SK-N-SH treated with all-trans-retinoic acid at 6 μM for 48 hours (cell line): ENCODE results near the gene CASS4.

ENCODE experiments used
- ATAC-seq: fragments of 200-7000 bp; cut with Tn5 transposase; 3 replicates; pipeline ENCODE4 v1.9.1; 2020; ENCODE audit warnings: mild to moderate bottlenecking, moderate library complexity
- ARNTL ChIP-seq: fragments of 450-650 bp; formaldehyde crosslinking; IDR thresholded peaks from 2 replicates; pipeline ENCODE4 v1.5.0; 2020; ENCODE audit warnings: low read depth, mild to moderate bottlenecking, moderate library complexity, borderline replicate concordance
- BACH2 ChIP-seq: fragments of 250-450 bp; sonication (Bioruptor Pico); IDR thresholded peaks from 2 replicates; pipeline ENCODE4 v1.9.0; 2021; ENCODE audit warnings: mild to moderate bottlenecking, borderline replicate concordance
- CREB5 ChIP-seq: fragments of 250-450 bp; sonication (Bioruptor Pico); IDR thresholded peaks from 2 replicates; pipeline ENCODE4 v1.5.1; 2020; ENCODE audit warnings: low read depth, mild to moderate bottlenecking, moderate library complexity
- CSDC2 ChIP-seq: fragments of 250-450 bp; sonication (Bioruptor Pico); IDR thresholded peaks from 2 replicates; pipeline ENCODE4 v1.5.0; 2020; ENCODE audit warnings: mild to moderate bottlenecking, moderate library complexity
- CSRNP3 ChIP-seq: fragments of 250-450 bp; sonication (Bioruptor Pico); IDR thresholded peaks from 2 replicates; pipeline ENCODE4 v1.5.1; 2021; ENCODE audit warnings: mild to moderate bottlenecking, moderate library complexity
- GLIS3 ChIP-seq: fragments of 250-450 bp; sonication (Bioruptor Pico); IDR thresholded peaks from 2 replicates; pipeline ENCODE4 v1.5.0; 2020; ENCODE audit warnings: mild to moderate bottlenecking, moderate library complexity
- ISL1 ChIP-seq: fragments of 250-450 bp; sonication (Bioruptor Pico); IDR thresholded peaks from 2 replicates; pipeline ENCODE4 v2.1.2; 2022; ENCODE audit warnings: mild to moderate bottlenecking, moderate library complexity
- OSR1 ChIP-seq: fragments of 250-450 bp; sonication (Bioruptor Pico); IDR thresholded peaks from 2 replicates; pipeline ENCODE4 v1.8.0; 2022; ENCODE audit warnings: moderate library complexity, mild to moderate bottlenecking, inconsistent platforms
- PATZ1 ChIP-seq: fragments of 250-450 bp; sonication (Bioruptor Pico); IDR thresholded peaks from 2 replicates; pipeline ENCODE4 v1.8.0; 2020; ENCODE audit warnings: mild to moderate bottlenecking, moderate library complexity, borderline replicate concordance
- POU6F1 ChIP-seq: fragments of 250-450 bp; sonication (Bioruptor Pico); IDR thresholded peaks from 2 replicates; pipeline ENCODE4 v1.8.0; 2021; ENCODE audit warnings: low read depth, mild to moderate bottlenecking, moderate library complexity, borderline replicate concordance
- PPARA ChIP-seq: fragments of 250-450 bp; sonication (Bioruptor Pico); IDR thresholded peaks from 2 replicates; pipeline ENCODE4 v1.5.0; 2020; ENCODE audit warnings: mild to moderate bottlenecking, borderline replicate concordance
- RARB ChIP-seq: fragments of 250-450 bp; sonication (Bioruptor Pico); IDR thresholded peaks from 2 replicates; pipeline ENCODE4 v1.8.0; 2021; ENCODE audit warnings: mild to moderate bottlenecking, moderate library complexity
- SNAI2 ChIP-seq: fragments of 250-450 bp; sonication (Bioruptor Pico); IDR thresholded peaks from 2 replicates; pipeline ENCODE4 v1.5.0; 2020; ENCODE audit warnings: mild to moderate bottlenecking, moderate library complexity
- TOX ChIP-seq: fragments of 250-450 bp; sonication (Bioruptor Pico); IDR thresholded peaks from 2 replicates; pipeline ENCODE4 v1.8.0; 2021; ENCODE audit warnings: mild to moderate bottlenecking, moderate library complexity, borderline replicate concordance
- TSHZ2 ChIP-seq: fragments of 250-450 bp; sonication (Bioruptor Pico); IDR thresholded peaks from 2 replicates; pipeline ENCODE4 v1.5.0; 2020; ENCODE audit warnings: mild to moderate bottlenecking, moderate library complexity
- ZC3H10 ChIP-seq: fragments of 250-450 bp; sonication (Bioruptor Pico); IDR thresholded peaks from 2 replicates; pipeline ENCODE4 v1.5.1; 2021; ENCODE audit warnings: mild to moderate bottlenecking, moderate library complexity
- ZNF565 ChIP-seq: fragments of 450-650 bp; formaldehyde crosslinking; conservative IDR thresholded peaks from 2 replicates; pipeline ENCODE4 v1.5.0; 2020; ENCODE audit warnings: low read depth, mild to moderate bottlenecking, moderate library complexity
- ZNF70 ChIP-seq: fragments of 450-650 bp; formaldehyde crosslinking; IDR thresholded peaks from 2 replicates; pipeline ENCODE4 v1.5.0; 2020; ENCODE audit warnings: mild to moderate bottlenecking, moderate library complexity

The CASS4 gene

GRCh38 chr20:56381501-56381900 lies 30.6 kb upstream of the CASS4 start (continued):
- TF ChIP-seq POU6F1: no peak
- no peak for TF ChIP-seq OSR1 (CRISPR knock-in tag)
- TF ChIP-seq GLIS3 (CRISPR knock-in tag): no peak
- TF ChIP-seq RARB (CRISPR knock-in tag): no peak
- TF ChIP-seq TSHZ2: no peak
- TF ChIP-seq BACH2 (CRISPR knock-in tag): no peak
- TF ChIP-seq, all 23 proteins: peak for 0

- no peak for ATAC-seq
- TF ChIP-seq PPARA (CRISPR knock-in tag): no peak
- no peak for TF ChIP-seq BACH2 (CRISPR knock-in tag)
- TF ChIP-seq PATZ1 (CRISPR knock-in tag): no peak
- TF ChIP-seq ZC3H10: no peak
- no peak for TF ChIP-seq ARNTL (CRISPR knock-in tag)
- TF ChIP-seq CREB5 (CRISPR knock-in tag): no peak
- no peak for TF ChIP-seq OSR1 (CRISPR knock-in tag)
- no peak for TF ChIP-seq TOX (CRISPR knock-in tag)
- TF ChIP-seq TSHZ2: no peak
- no peak for TF ChIP-seq CSRNP3
- no peak for TF ChIP-seq ZNF70 (CRISPR knock-in tag)
- TF ChIP-seq SNAI2 (CRISPR knock-in tag): no peak
- TF ChIP-seq GLIS3 (CRISPR knock-in tag): no peak
- TF ChIP-seq CSDC2 (CRISPR knock-in tag): no peak
- TF ChIP-seq POU6F1: no peak
- TF ChIP-seq ZNF565: no peak
- TF ChIP-seq RARB (CRISPR knock-in tag): no peak
- no peak for TF ChIP-seq ISL1 (CRISPR knock-in tag)
Measured at GRCh38 chr20:56382696-56383095, 29.4 kb upstream of the CASS4 start.
